Stimulated activated CD4-positive, alpha-beta T cell treated with anti-CD3 and anti-CD28 coated beads, Interleukin-12 subunit alpha, Interleukin-12 subunit beta, amount 100 ng/mL, for 24 hours (primary cell): Measurements from ENCODE around the gene MCC.
A peak's percentile ranks its signal among the peaks of the same experiment; 100 is the strongest.

Experiments
- DNase-seq, 2 experiments: peaks; one replicate each; pipeline ENCODE4 v3.0.0-alpha.2; 2020; ENCODE audit warnings: low read depth in 2 of 2

The MCC gene

GRCh38 chr5:113319256-113320053 lies 168.8 kb downstream of the MCC start:
- DNase-seq, result no peak

GRCh38 chr5:113317636-113318035 lies 170.6 kb downstream of the MCC start:
- DNase-seq, result no peak

- DNase-seq, result no peak
These were observed 177.0 kb downstream of the MCC start for GRCh38 chr5:113311301-113311700.

- no peak for DNase-seq
These were observed 186.1 kb downstream of the MCC start for GRCh38 chr5:113302120-113302519.

GRCh38 chr5:113299591-113299990 lies 188.7 kb downstream of the MCC start:
- no peak for DNase-seq

GRCh38 chr5:113296676-113297075 lies 191.6 kb downstream of the MCC start:
- DNase-seq, result no peak

GRCh38 chr5:113295111-113295539 lies 193.1 kb downstream of the MCC start:
- no peak for DNase-seq

- peak; percentile 37 to 75 for DNase-seq
These were observed 193.7 kb downstream of the MCC start for GRCh38 chr5:113294311-113295110.

- no peak for DNase-seq
These were observed 194.3 kb downstream of the MCC start for GRCh38 chr5:113293975-113294310.

GRCh38 chr5:113293068-113293974 lies 194.9 kb downstream of the MCC start:
- no peak for DNase-seq

- DNase-seq, result no peak
These were observed 195.8 kb downstream of the MCC start for GRCh38 chr5:113292462-113292861.

GRCh38 chr5:113283558-113283957 lies 204.7 kb downstream of the MCC start:
- no peak for DNase-seq

- no peak for DNase-seq
These were observed 205.8 kb downstream of the MCC start for GRCh38 chr5:113282472-113282871.

GRCh38 chr5:113281194-113281593 lies 207.1 kb downstream of the MCC start:
- no peak for DNase-seq

- DNase-seq, result no peak
These were observed 207.7 kb downstream of the MCC start for GRCh38 chr5:113280541-113280940.

- no peak for DNase-seq
These were observed 209.3 kb downstream of the MCC start for GRCh38 chr5:113278976-113279375.

- DNase-seq, result no peak
These were observed 211.8 kb downstream of the MCC start for GRCh38 chr5:113276493-113276892.

- no peak for DNase-seq
These were observed 212.3 kb downstream of the MCC start for GRCh38 chr5:113276001-113276400.

- DNase-seq, result no peak
These were observed 213.3 kb downstream of the MCC start for GRCh38 chr5:113274836-113275414.

- no peak for DNase-seq
These were observed 214.3 kb downstream of the MCC start for GRCh38 chr5:113273948-113274347.

GRCh38 chr5:113271745-113272454 lies 216.4 kb downstream of the MCC start:
- no peak for DNase-seq
